NCI-H510A treated with DMSO at 0.1 percent for 48 hours (cell line): ENCODE data around the gene RNASEH2B.

ENCODE experiments used
- DNase-seq: peaks from one replicate; lab custom pipeline; 2025; lab: John Stamatoyannopoulos, UW

The RNASEH2B gene

GRCh38 chr13:50909605-50910484 is at the start of gene RNASEH2B:
TSS of gene RNASEH2B (plus strand) at chr13:50909791. CDS start at chr13:50910077, 286 bp downstream.
- DNase-seq, result peak; percentile 54

GRCh38 chr13:50864492-50864891 is 45.1 kb upstream of the RNASEH2B start:
- no peak for DNase-seq

- DNase-seq, result no peak
These were observed 42.6 kb upstream of the RNASEH2B start for GRCh38 chr13:50866817-50867636.

- no peak for DNase-seq
These were observed 42.0 kb upstream of the RNASEH2B start for GRCh38 chr13:50867637-50867945.

- DNase-seq, result no peak
These were observed 38.2 kb upstream of the RNASEH2B start for GRCh38 chr13:50871405-50871804.

- DNase-seq, result no peak
These were observed 36.1 kb upstream of the RNASEH2B start for GRCh38 chr13:50873467-50873866.

GRCh38 chr13:50873991-50874390 is 35.6 kb upstream of the RNASEH2B start:
- DNase-seq, result no peak

GRCh38 chr13:50882816-50883435 is 26.7 kb upstream of the RNASEH2B start:
- DNase-seq, result no peak

- no peak for DNase-seq
These were observed 25.9 kb upstream of the RNASEH2B start for GRCh38 chr13:50883728-50884127.

GRCh38 chr13:50884265-50884664 is 25.3 kb upstream of the RNASEH2B start:
- DNase-seq, result no peak

- DNase-seq, result no peak
These were observed 22.4 kb upstream of the RNASEH2B start for GRCh38 chr13:50887151-50887550.

- DNase-seq, result no peak
These were observed 21.2 kb upstream of the RNASEH2B start for GRCh38 chr13:50888362-50888761.

GRCh38 chr13:50889317-50889716 is 20.3 kb upstream of the RNASEH2B start:
- DNase-seq, result no peak

GRCh38 chr13:50891206-50891605 is 18.4 kb upstream of the RNASEH2B start:
- DNase-seq, result no peak

- no peak for DNase-seq
These were observed 17.2 kb upstream of the RNASEH2B start for GRCh38 chr13:50892210-50892944.

GRCh38 chr13:50893211-50893852 is 16.3 kb upstream of the RNASEH2B start:
- no peak for DNase-seq

GRCh38 chr13:50894012-50894411 is 15.6 kb upstream of the RNASEH2B start:
- no peak for DNase-seq

- DNase-seq, result no peak
These were observed 15.1 kb upstream of the RNASEH2B start for GRCh38 chr13:50894504-50894903.

GRCh38 chr13:50898338-50898737 is 11.3 kb upstream of the RNASEH2B start:
- no peak for DNase-seq

- no peak for DNase-seq
These were observed 7.9 kb upstream of the RNASEH2B start for GRCh38 chr13:50901701-50902100.

- no peak for DNase-seq
These were observed 4.3 kb upstream of the RNASEH2B start for GRCh38 chr13:50905256-50905655.

- no peak for DNase-seq
These were observed 1.8 kb upstream of the RNASEH2B start for GRCh38 chr13:50907781-50908180.
